ENCODE measurements around the gene RGS12. TPM values are rescaled to one million over a fixed set of nuclear protein-coding genes. Genes with fewer than 3 reads are reported as not detected.
"Not testable (repeated sequence)": the region's sequence is repeated elsewhere in the genome, so short reads cannot be mapped to it uniquely, and the experiment has no call there.

RGS12 gene
- total RNA-seq, 5 donors from 2014 or later (not counting 1 experiment from before 2014, with no cell fraction given) = 6.4 to 15.3 (median 10.5) TPM

DNA sequence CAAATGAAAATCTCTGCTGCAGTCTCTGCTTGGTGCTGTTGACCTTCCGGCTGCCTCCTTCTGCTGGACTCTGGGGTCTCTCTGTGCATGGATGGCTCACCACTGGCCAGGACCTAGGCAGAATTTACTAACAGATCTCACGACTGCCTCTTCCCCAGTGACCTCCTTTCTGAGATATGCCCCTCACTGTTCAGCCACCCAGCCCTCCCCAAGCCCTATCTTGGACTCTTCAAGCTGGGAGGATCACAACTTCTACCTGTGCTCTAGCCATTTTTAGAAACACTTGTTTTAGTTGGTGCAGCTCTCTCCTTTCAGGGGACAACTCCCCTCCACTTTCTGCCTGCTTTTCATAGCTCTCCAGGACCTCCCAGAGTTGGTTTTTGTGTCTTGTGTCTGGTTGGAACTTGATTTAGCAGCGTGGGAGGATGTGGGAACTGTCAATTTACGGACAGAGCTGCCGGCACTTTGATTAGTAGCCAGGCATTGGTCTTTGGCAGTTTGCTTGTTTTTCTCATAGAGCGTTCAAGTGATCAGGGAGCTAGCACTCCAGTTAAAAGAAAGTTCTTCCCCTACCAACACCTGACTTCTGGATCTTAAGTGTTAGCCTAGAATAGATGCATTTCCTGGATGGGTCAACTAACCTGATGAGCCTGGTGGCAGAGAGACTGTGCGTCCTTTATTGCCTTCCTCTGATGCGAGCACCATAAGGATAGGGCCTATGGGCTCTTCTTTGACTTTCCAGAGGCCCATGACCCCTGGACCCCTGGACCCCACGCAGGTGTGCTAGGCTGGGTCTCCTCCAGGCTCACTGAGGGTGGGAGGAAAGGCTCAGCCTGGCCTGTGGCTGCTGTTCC, 6.5 kb downstream of the RGS12 start:
- H3K9me3 ChIP-seq = no peaks in the 10 kb centered on the region
- peak overlapping the region in 1 of 3 donors; percentile 22 for H3K4me3 Mint-ChIP-seq
- H3K4me1 ChIP-seq (ENCODE audit: control insufficient read depth in 1 of 2, extremely low read depth in 1 of 2, insufficient read depth in 2 of 2, low read length in 2 of 2) = peaks cover 35 to 46% of the 10 kb centered on the region in 2 experiments
- no peak overlapping the region for H3K4me3 ChIP-seq (ENCODE audit: control insufficient read depth in 1 of 2, extremely low read depth in 1 of 2, low read length in 1 of 2)
- ChIA-PET CTCF (no interaction called here), POLR2A (no interaction called here)
- peaks cover 0 to 2% of the 10 kb centered on the region in 2 experiments for H3K27me3 ChIP-seq (replicated peaks in 1 of 2; ENCODE audit: control insufficient read depth in 2 of 2, extremely low read depth in 1 of 2, insufficient read depth in 2 of 2, low read length in 1 of 2)
- H3K27ac Mint-ChIP-seq = no peak overlapping the region
- H3K36me3 ChIP-seq (ENCODE audit: control insufficient read depth in 2 of 2, extremely low read depth in 1 of 2, insufficient read depth in 1 of 2, low read length in 1 of 2) = no peaks in the 10 kb centered on the region
- 72% methylated on average over 5 of the region's 9 CpGs for WGBS (ENCODE audit: insufficient coverage)
- DNase-seq (no peak), ATAC-seq (replicated peaks in 1 of 4) (no peak)
- H3K4me1 Mint-ChIP-seq = peaks cover 45 to 71% (median 47%) of the 10 kb centered on the region in 3 donors
- H3K9me3 Mint-ChIP-seq = peaks cover 0 to 9% (median 4%) of the 10 kb centered on the region in 3 donors
- no peaks in the 10 kb centered on the region for H3K36me3 Mint-ChIP-seq
- no peak overlapping the region for H3K27ac ChIP-seq (ENCODE audit: low read length)
- no peaks in the 10 kb centered on the region for H3K27me3 Mint-ChIP-seq

DNA sequence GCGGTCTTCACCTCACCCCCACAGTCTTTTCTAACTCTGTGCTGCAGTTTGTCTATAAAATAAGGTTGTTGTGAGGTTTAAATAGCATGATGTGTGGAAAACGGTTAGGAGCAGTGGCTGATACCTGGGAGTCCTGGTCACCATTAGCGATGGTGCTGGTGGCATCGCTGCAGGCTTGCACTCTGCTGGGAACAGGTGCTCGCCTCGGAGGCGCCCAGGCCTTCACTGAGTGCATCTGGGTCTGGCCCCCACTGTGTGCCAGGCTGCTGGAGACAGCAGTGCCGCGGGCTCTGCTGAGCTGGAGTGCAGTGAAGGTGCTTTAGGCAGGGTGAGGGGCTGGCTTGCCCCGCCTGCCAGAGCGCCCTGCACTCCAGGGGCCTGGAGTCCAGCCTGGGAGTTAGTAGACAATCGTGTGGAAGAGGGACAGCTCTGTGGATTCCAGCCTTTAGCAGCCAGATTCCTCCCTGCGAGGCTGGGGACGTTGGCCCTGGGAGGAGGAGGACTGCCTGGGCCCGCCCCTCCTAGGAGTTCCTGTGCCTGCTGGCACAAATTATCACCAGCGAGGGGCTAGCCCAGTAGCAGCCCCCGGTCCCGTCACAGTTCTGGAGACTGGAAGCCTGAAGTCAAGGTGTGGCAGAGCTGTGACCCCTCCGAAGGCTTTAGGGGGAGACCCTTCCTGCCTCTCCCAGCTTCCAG, 7.3 kb downstream of the RGS12 start:
- Histone ChIP-seq H3K27ac (ENCODE audit: low read length) (no peak overlapping the region), H3K4me1 (ENCODE audit: control insufficient read depth in 1 of 2, extremely low read depth in 1 of 2, insufficient read depth in 2 of 2, low read length in 2 of 2) (peaks cover 42 to 53% of the 10 kb centered on the region in 2 experiments), H3K9me3 (no peaks in the 10 kb centered on the region), H3K36me3 (ENCODE audit: control insufficient read depth in 2 of 2, extremely low read depth in 1 of 2, insufficient read depth in 1 of 2, low read length in 1 of 2) (no peaks in the 10 kb centered on the region), H3K27me3 (replicated peaks in 1 of 2; ENCODE audit: control insufficient read depth in 2 of 2, extremely low read depth in 1 of 2, insufficient read depth in 2 of 2, low read length in 1 of 2) (peaks cover 0 to 9% of the 10 kb centered on the region in 2 experiments), H3K4me3 (ENCODE audit: control insufficient read depth in 1 of 2, extremely low read depth in 1 of 2, low read length in 1 of 2) (no peak overlapping the region)
- WGBS (ENCODE audit: insufficient coverage) = 91% methylated on average over 17 of the region's 19 CpGs
- Mint-ChIP-seq H3K9me3 (peaks cover 0 to 9% (median 4%) of the 10 kb centered on the region in 3 donors), H3K27me3 (no peaks in the 10 kb centered on the region), H3K27ac (no peak overlapping the region), H3K36me3 (no peaks in the 10 kb centered on the region), H3K4me3 (peak overlapping the region in 1 of 3 donors; percentile 95), H3K4me1 (peaks cover 52 to 71% (median 54%) of the 10 kb centered on the region in 3 donors)
- ATAC-seq (replicated peaks in 1 of 4) (no peak), DNase-seq (no peak)
- CTCF ChIA-PET = interaction anchor here in 1 of 2 donors (0.6 kb wide), 1 partner anchor 1122 kb away, joined by 4 read pairs; no protein-coding TSS in a partner anchor
- POLR2A ChIA-PET = no interaction called here

DNA sequence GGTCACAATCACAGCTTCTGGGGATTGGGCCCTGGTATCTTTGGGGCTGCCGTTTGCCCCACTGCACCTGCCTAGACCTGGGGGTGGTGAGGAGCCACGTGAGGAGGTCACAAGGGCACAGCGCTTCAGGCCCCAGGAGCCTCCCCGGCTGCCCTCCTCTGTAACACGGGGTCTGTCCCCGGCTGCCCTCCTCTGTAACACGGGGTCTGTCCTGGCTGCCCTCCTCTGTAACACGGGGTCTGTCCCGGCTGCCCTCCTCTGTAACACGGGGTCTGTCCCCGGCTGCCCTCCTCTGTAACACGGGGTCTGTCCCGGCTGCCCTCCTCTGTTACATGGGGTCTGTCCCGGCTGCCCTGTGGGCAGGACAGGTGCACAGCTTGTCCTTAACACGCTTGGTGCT, 8.1 kb downstream of the RGS12 start:
- POLR2A ChIA-PET; H3K9me3 ChIP-seq; ATAC-seq (replicated peaks in 1 of 4); H3K4me3 ChIP-seq (ENCODE audit: control insufficient read depth in 1 of 2, extremely low read depth in 1 of 2, low read length in 1 of 2); H3K27me3 Mint-ChIP-seq; H3K27ac ChIP-seq (ENCODE audit: low read length); DNase-seq; H3K36me3 ChIP-seq (ENCODE audit: control insufficient read depth in 2 of 2, extremely low read depth in 1 of 2, insufficient read depth in 1 of 2, low read length in 1 of 2); H3K36me3 Mint-ChIP-seq; H3K9me3 Mint-ChIP-seq: not testable (repeated sequence)
- CTCF ChIA-PET = interaction anchor here in 1 of 2 donors (0.6 kb wide), 1 partner anchor 1121 kb away, joined by 4 read pairs; no protein-coding TSS in a partner anchor
- Mint-ChIP-seq H3K4me1 (peaks cover 59 to 78% (median 61%) of the 10 kb centered on the region in 3 donors), H3K4me3 (peak overlapping the region in 1 of 3 donors; percentile 95), H3K27ac (peak overlapping the region in 1 of 2 donors; percentile 41)
- peaks cover 0 to 15% of the 10 kb centered on the region in 2 experiments for H3K27me3 ChIP-seq (replicated peaks in 1 of 2; ENCODE audit: control insufficient read depth in 2 of 2, extremely low read depth in 1 of 2, insufficient read depth in 2 of 2, low read length in 1 of 2)
- 90% methylated on average over 14 of the region's 15 CpGs for WGBS (ENCODE audit: insufficient coverage)
- peaks cover 47 to 61% of the 10 kb centered on the region in 2 experiments for H3K4me1 ChIP-seq (ENCODE audit: control insufficient read depth in 1 of 2, extremely low read depth in 1 of 2, insufficient read depth in 2 of 2, low read length in 2 of 2)

DNA sequence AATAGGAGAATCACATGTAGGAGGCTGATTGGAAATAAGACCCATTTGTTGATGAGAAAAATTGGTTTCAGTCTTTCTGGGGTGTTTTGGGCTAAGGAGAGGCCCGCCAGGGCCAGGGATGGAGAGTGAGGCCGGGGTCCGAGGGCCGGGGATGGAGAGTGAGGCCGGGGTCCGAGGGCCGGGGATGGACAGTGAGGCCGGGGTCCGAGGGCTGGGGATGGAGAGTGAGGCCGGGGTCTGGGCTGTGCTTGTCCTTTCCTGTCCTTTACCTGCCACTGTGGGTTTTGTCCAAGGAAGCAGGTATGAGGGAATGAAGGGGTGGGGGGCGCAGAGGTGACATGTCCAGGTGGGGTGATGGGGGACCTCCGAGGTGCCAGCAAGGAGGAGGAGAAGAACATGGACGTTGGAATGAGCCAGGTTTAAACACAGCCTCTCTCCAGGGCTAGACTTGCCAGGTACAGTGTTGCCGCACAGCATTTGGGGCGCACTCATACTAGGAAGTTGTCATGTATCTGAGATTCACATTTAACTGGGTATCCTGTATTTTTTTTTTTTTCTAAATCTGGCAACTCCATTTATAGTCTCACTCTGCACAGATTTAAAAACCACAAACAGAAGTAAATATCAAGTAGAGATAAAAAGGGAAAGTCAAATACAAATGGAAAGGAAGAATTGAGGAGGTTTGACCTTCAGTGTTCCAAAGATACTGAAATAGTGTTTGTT, 8.8 kb downstream of the RGS12 start:
- H3K9me3 ChIP-seq = no peaks in the 10 kb centered on the region
- H3K27me3 ChIP-seq (replicated peaks in 1 of 2; ENCODE audit: control insufficient read depth in 2 of 2, extremely low read depth in 1 of 2, insufficient read depth in 2 of 2, low read length in 1 of 2) = peaks cover 0 to 20% of the 10 kb centered on the region in 2 experiments
- ATAC-seq (replicated peaks in 1 of 4) (peak in 1 of 4 experiments; percentile 28), DNase-seq (peak in 18 of 35 experiments; percentile 16 to 55 (median 28))
- CTCF ChIA-PET = no interaction called here
- whole genome bisulfite sequencing (ENCODE audit: insufficient coverage) = 92% methylated on average over 10 of the region's 15 CpGs
- H3K4me1 Mint-ChIP-seq = peaks cover 65 to 79% (median 65%) of the 10 kb centered on the region in 3 donors
- no peak overlapping the region for H3K27ac ChIP-seq (ENCODE audit: low read length)
- POLR2A ChIA-PET = no interaction called here
- no peaks in the 10 kb centered on the region for H3K27me3 Mint-ChIP-seq
- peak overlapping the region; percentile 41 to 59 for H3K27ac Mint-ChIP-seq
- peak overlapping the region; percentile 27 to 52 for H3K4me3 ChIP-seq (ENCODE audit: control insufficient read depth in 1 of 2, extremely low read depth in 1 of 2, low read length in 1 of 2)
- peaks cover 49 to 68% of the 10 kb centered on the region in 2 experiments for H3K4me1 ChIP-seq (ENCODE audit: control insufficient read depth in 1 of 2, extremely low read depth in 1 of 2, insufficient read depth in 2 of 2, low read length in 2 of 2)
- no peaks in the 10 kb centered on the region for H3K36me3 Mint-ChIP-seq
- H3K4me3 Mint-ChIP-seq = peak overlapping the region; percentile 65 to 95 (median 73)
- no peaks in the 10 kb centered on the region for H3K36me3 ChIP-seq (ENCODE audit: control insufficient read depth in 2 of 2, extremely low read depth in 1 of 2, insufficient read depth in 1 of 2, low read length in 1 of 2)
- H3K9me3 Mint-ChIP-seq = peaks cover 0 to 9% (median 4%) of the 10 kb centered on the region in 3 donors

DNA sequence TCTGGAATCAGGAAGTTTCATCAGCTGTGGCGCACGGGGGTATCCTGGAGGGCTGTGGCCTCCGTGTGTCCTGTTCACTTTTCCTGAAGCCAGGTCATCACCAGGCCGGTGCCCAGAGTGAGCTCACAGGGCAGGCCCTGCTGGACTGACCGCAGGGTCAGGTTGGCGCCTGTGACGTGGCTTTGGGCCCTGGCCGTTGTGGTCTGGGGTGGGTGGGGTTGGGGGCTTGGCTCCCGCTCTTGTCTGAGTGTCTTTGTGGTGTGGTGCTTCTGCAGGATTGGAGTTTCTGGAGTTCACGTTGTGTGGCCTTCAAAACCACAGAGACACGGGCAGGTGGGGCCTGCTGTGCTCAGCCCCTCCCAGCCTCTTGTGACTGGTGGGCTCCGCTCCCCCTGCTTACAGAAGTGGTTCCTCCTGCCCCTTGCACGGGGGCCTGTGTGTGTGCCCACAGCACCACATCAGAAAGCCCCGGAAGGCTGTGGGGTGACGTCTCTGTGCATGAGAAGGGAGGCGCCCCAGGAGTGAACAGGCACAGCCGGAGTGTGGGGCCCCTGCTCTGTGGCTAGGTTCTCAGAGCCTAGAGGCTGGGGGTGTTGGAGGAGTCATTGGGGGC, 9.5 kb downstream of the RGS12 start:
- CTCF ChIA-PET = no interaction called here
- no peak overlapping the region for H3K27ac ChIP-seq (ENCODE audit: low read length)
- H3K4me1 ChIP-seq (ENCODE audit: control insufficient read depth in 1 of 2, extremely low read depth in 1 of 2, insufficient read depth in 2 of 2, low read length in 2 of 2) = peaks cover 49 to 68% of the 10 kb centered on the region in 2 experiments
- H3K27me3 ChIP-seq (replicated peaks in 1 of 2; ENCODE audit: control insufficient read depth in 2 of 2, extremely low read depth in 1 of 2, insufficient read depth in 2 of 2, low read length in 1 of 2) = peaks cover 0 to 23% of the 10 kb centered on the region in 2 experiments
- Mint-ChIP-seq H3K27me3 (no peaks in the 10 kb centered on the region), H3K4me3 (peak overlapping the region; percentile 73 to 95 (median 82)), H3K36me3 (no peaks in the 10 kb centered on the region), H3K4me1 (peaks cover 65 to 81% (median 65%) of the 10 kb centered on the region in 3 donors), H3K27ac (peak overlapping the region; percentile 64 to 82), H3K9me3 (peaks cover 0 to 9% (median 4%) of the 10 kb centered on the region in 3 donors)
- POLR2A ChIA-PET = no interaction called here
- H3K4me3 ChIP-seq (ENCODE audit: control insufficient read depth in 1 of 2, extremely low read depth in 1 of 2, low read length in 1 of 2) = peak overlapping the region; percentile 27 to 63
- H3K36me3 ChIP-seq (ENCODE audit: control insufficient read depth in 2 of 2, extremely low read depth in 1 of 2, insufficient read depth in 1 of 2, low read length in 1 of 2) = no peaks in the 10 kb centered on the region
- H3K9me3 ChIP-seq = no peaks in the 10 kb centered on the region
- WGBS (ENCODE audit: insufficient coverage) = 4% methylated on average over 8 of the region's 17 CpGs
- peak; percentile 59 to 97 (median 90) for DNase-seq
- peak; percentile 94 to 96 (median 96) for ATAC-seq (replicated peaks in 1 of 4)
